AG04450 (cell line): ENCODE results near the gene FANCM. TPM values are rescaled to one million over a fixed set of nuclear protein-coding genes. Genes with fewer than 3 reads are reported as not detected.
"Not testable (repeated sequence)": the region's sequence is repeated elsewhere in the genome, so short reads cannot be mapped to it uniquely, and the experiment has no call there.

Source experiments
- CTCF ChIA-PET: fragments of 300-600, 350-600 bp; formaldehyde crosslinking; extraction: SDS; loops from one replicate; lab custom pipeline; 2022; ENCODE audit warnings: antibody characterized with exemption, inconsistent platforms; lab: Charles Lee
- POLR2A ChIA-PET: fragments of 350-600 bp; formaldehyde crosslinking; extraction: SDS; loops from one replicate; lab custom pipeline; 2021; ENCODE audit warnings: antibody characterized with exemption, inconsistent platforms; lab: Yijun Ruan, JAX
- DNase-seq: peaks from one replicate; pipeline ENCODE4 v3.0.0-alpha.2; 2011; ENCODE audit warnings: low read depth, low spot score
- H3K27ac ChIP-seq: one replicate; pipeline ENCODE4 v1.5.1; 2012; ENCODE audit warnings: low read depth, low read length, control low read depth
- H3K27me3 ChIP-seq: one replicate; pipeline ENCODE4 v1.6.0; 2012; ENCODE audit warnings: low read length; ENCODE audit not compliant: control insufficient read depth, insufficient read depth
- H3K4me3 ChIP-seq: 2 replicates; pipeline ENCODE4 v1.5.1; 2011; ENCODE audit warnings: mild to moderate bottlenecking, low read depth, low read length, control low read depth
- H3K9me3 ChIP-seq: 2 replicates; pipeline ENCODE4 v1.5.1; 2012; ENCODE audit warnings: low read length; ENCODE audit not compliant: control insufficient read depth, insufficient read depth
- CTCF ChIP-seq: IDR thresholded peaks from 2 replicates; pipeline ENCODE4 v1.5.1; 2011; ENCODE audit warnings: low read depth, low read length, control low read depth, inconsistent platforms
- polyA plus RNA-seq: library from polyadenylated mRNA; depleted of rRNA; stranded (reverse); fragments of >200 nt; gene quantifications from 2 replicates; pipeline ENCODE4 v1.2.3, GENCODE V29; 2011

The FANCM gene
- polyA plus RNA-seq, 1 experiment = 2.8 TPM

- Histone ChIP-seq H3K4me3 (no peak overlapping the region), H3K27me3 (no peaks in the 10 kb centered on the region), H3K9me3 (no peaks in the 10 kb centered on the region), H3K27ac (no peak overlapping the region)
- TF ChIP-seq CTCF = no peak
- ChIA-PET CTCF (no interaction called here), POLR2A (no interaction called here)
- no peak for DNase-seq
These were observed 5.0 kb downstream of the FANCM start for GRCh38 chr14:45140661-45141187.

DNA sequence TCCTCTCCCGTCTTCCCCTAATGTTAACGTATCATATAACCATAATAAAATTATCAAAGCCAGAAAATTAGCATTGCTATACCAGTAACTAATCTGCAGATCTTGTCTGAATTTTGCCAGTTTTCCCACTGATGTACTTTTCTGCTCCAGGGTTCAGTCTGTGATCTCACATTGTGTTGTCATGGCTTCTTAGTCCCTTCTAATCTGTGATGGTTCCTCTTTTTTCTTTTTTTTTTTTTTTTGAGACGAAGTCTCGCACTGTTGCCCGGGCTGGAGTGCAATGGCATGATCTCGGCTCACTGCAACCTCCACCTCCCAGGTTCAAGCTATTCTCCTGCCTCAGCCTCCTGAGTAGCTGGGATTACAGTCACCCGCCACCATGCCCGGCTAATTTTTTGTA lies 6.4 kb downstream of the FANCM start:
- CTCF ChIA-PET, POLR2A ChIA-PET, DNase-seq, H3K4me3 ChIP-seq, H3K9me3 ChIP-seq, H3K27ac ChIP-seq, H3K27me3 ChIP-seq: not testable (repeated sequence)

DNA sequence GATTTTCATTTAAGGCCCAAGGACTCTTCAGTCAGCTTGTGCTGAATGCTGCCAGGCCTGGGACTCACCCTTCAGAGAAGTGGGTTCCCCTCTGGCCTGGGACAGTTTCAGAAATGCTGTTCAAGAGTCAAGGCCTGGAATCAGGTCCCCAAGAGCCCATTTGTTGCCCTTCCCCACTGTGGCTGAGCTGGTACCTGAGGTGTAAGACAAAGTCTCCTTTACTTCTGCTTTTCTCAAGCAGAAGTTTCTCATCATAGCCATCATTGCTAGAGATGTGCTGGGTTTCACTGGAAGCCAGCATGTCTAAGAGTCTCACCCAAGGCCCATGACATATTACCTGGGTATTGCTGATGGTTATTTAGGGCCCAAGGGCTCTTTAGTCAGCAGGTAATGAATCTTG lies 8.9 kb downstream of the FANCM start:
- Histone ChIP-seq H3K27me3 (no peaks in the 10 kb centered on the region), H3K9me3 (no peaks in the 10 kb centered on the region), H3K27ac (no peak overlapping the region), H3K4me3 (no peak overlapping the region)
- TF ChIP-seq CTCF = no peak
- ChIA-PET POLR2A (no interaction called here), CTCF (no interaction called here)
- DNase-seq = no peak

- Histone ChIP-seq H3K27ac (no peak overlapping the region), H3K27me3 (no peaks in the 10 kb centered on the region), H3K4me3 (no peak overlapping the region), H3K9me3 (no peaks in the 10 kb centered on the region)
- DNase-seq = no peak
- POLR2A ChIA-PET = no interaction called here
- CTCF ChIA-PET = no interaction called here
- no peak for TF ChIP-seq CTCF
These were observed 9.5 kb downstream of the FANCM start for GRCh38 chr14:45145214-45145613.

DNA sequence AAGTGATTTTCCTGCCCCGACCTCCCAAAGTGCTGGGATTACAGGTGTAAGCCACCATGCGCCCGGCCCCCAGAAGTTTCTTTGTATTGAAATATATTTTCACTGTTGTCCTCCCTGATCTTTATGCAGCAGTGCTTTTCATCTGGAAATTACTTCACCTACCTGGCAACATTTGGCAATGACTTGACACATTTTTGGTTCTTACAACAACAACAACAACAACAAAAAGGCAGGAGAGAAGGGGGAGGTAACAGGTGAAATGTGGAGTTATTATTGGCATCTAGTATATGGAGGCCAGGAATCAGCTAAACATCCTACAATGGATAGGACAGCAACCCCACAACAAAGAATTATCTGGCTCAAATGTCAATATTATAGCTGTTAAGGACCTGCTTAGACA lies 13.9 kb downstream of the FANCM start:
- no peak for DNase-seq
- Histone ChIP-seq H3K27me3 (no peaks in the 10 kb centered on the region), H3K9me3 (no peaks in the 10 kb centered on the region), H3K27ac (no peak overlapping the region), H3K4me3 (no peak overlapping the region)
- TF ChIP-seq CTCF = no peak
- POLR2A ChIA-PET = no interaction called here
- CTCF ChIA-PET = no interaction called here
